ENCODE measurements around the gene FYB2. TPM values are rescaled to one million over a fixed set of nuclear protein-coding genes. Genes with fewer than 3 reads are reported as not detected.

Gene FYB2
- total RNA-seq, 2 experiments from 2014 or later = not detected

DNA sequence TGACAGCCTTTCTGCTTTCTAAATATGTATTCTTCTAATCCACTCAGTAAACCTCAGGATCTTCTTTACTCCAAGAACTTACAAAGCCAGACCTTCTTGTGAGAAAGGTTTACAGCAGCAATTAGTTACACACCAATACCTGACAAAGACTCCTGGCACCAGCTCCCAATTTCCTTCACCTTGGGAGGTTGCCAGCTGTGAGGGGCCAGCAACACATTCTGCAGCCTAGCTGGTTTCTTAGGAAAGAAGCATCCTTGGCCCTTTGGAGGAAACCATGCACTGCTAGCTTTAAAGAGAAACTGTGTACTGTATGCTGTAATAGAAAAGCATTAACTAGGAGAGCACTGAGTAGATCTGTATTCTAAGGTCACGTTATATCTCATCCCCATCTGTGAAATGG, 10.8 kb downstream of the FYB2 start:
- Mint-ChIP-seq H3K36me3 (no peaks in the 10 kb centered on the region), H3K4me3 (no peak overlapping the region), H3K9me3 (no peaks in the 10 kb centered on the region), H3K27me3 (peaks cover 11% of the 10 kb centered on the region), H3K4me1 (ENCODE audit: low read depth) (no peaks in the 10 kb centered on the region), H3K27ac (no peak overlapping the region)
- no peak for DNase-seq
- CTCF ChIA-PET = no interaction called here
- intact Hi-C loops (cut with micrococcal nuclease) = no loop called here
- POLR2A ChIA-PET = no interaction called here

DNA sequence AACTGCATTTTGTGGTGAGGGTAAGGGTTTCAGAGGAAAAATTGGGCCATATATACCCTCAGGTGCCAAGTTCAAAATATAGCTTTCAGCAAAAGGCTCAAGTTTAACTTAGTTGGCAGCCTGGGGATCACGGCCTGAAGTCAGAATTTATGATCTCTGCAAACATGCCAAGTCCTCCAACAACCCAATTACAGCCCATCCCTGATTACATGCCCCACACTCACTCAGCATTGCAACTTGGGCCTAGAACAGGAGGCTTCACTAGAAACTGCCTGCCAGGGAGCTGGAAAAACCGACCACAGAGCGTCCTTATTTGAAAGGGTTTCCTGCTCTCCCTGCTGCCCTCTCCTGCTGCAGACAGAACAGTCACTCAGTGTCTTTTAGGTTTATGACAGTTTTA, 12.4 kb downstream of the FYB2 start:
- CTCF ChIA-PET = no interaction called here

DNA sequence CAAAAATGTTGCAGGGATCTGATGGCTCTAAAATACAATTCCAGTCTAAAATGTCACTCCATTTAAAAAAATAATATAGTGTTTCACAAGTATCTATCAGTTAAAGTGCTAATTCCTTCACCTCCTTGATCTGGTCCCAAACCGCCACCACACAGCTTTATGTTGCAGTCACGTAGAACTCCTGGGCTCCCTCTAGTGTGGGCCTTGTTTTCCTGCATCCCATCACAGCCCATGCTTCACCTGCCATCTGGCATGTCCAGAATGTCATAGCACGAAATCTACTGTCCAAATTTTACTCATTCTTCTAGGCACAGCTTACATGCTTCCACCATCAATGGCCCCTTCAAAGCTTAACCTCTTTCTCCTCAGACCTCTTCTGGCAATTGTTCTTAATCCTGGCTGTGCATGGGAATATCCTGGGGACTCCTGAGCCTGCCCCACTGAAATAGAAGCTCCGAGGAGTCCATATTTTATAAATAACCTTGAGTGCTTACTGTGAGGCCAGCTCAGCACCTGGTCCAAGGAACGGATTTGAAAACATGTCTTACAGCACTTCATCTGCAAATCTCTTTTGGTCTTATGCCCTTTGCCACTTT, 15.5 kb downstream of the FYB2 start:
- POLR2A ChIA-PET = no interaction called here
- no peak overlapping the region for H3K4me3 Mint-ChIP-seq
- DNase-seq = peak; percentile 16
- CTCF ChIA-PET = interaction anchor here (1.0 to 1.2 kb wide), 3 partner anchors 17 to 81 kb away, joined by 3 to 4 read pairs (median 3); no protein-coding TSS in a partner anchor
- H3K36me3 Mint-ChIP-seq = no peaks in the 10 kb centered on the region
- H3K4me1 Mint-ChIP-seq (ENCODE audit: low read depth) = no peaks in the 10 kb centered on the region
- peaks cover 7% of the 10 kb centered on the region for H3K27me3 Mint-ChIP-seq
- no peak overlapping the region for H3K27ac Mint-ChIP-seq
- intact Hi-C loops (cut with micrococcal nuclease) = no loop called here
- no peaks in the 10 kb centered on the region for H3K9me3 Mint-ChIP-seq

More for the DNA sequence above, 12.4 kb downstream of the FYB2 start:
- Mint-ChIP-seq H3K4me1 (ENCODE audit: low read depth) (no peaks in the 10 kb centered on the region), H3K9me3 (no peaks in the 10 kb centered on the region), H3K36me3 (no peaks in the 10 kb centered on the region), H3K27me3 (peaks cover 8% of the 10 kb centered on the region), H3K27ac (no peak overlapping the region), H3K4me3 (no peak overlapping the region)
- intact Hi-C loops (cut with micrococcal nuclease) = no loop called here
- DNase-seq = no peak
- POLR2A ChIA-PET = no interaction called here

DNA sequence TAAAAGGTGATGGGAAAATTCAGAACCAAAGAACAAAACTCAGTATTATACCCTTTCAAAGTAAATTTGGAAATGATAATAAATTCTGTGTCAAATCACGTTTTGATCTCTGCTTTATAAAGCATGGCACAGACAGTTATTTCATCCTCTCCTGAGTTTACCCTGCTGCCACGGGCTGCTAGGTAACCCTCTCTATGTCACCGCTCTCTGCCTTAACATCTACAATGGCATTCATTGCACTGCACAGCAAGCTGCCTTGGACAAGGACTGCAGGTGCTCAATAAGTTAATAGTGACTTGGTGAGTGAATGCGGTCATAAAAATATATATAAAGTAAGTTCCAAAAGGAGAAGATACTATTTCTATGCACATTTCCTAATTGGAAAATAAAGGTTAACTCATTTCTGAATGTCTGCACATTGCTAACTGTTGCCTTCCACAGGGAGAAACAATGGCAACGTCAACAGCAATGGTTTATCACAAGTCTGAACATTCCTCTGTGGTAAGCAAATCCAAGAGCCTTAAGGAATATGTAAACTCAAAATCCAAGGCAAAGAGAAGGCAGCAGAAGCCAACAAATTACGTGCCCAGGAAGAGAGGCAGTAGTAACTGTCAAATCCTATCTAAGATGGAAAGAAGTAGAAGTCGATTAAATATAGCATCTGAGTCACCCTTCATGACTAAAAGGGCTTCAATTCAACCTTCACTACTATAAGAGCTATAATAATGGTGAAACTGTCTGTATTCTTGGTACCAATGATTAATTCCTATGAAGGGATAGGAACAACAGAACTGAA, 19.4 kb downstream of the FYB2 start:
- DNase-seq = no peak
- ChIA-PET POLR2A (no interaction called here), CTCF (no interaction called here)
- no peaks in the 10 kb centered on the region for H3K9me3 Mint-ChIP-seq
- H3K4me3 Mint-ChIP-seq = no peak overlapping the region
- H3K36me3 Mint-ChIP-seq = no peaks in the 10 kb centered on the region
- H3K27ac Mint-ChIP-seq = no peak overlapping the region
- intact Hi-C loops (cut with micrococcal nuclease) = no loop called here
- H3K27me3 Mint-ChIP-seq = peaks cover 9% of the 10 kb centered on the region
- H3K4me1 Mint-ChIP-seq (ENCODE audit: low read depth) = no peaks in the 10 kb centered on the region

DNA sequence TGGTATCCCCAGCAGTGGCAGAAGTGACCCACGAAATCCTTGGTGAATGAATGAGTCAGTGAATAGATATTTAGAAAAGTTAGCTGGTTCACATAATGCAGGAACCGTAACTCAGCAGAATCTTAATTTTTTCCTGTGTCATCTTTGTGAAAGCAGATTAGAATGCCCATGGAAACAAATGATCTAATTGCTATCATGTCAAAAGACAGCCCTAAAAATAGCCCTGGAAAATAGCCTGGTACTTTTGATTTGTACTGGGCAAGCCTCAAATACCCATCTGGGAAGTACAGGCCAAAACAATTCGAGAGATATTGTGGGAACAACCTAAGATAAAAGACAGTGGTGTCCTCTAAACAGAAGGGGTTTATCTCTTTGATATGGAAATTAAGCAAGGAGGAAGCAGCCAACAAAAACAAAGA, 21.1 kb downstream of the FYB2 start:
- H3K4me3 Mint-ChIP-seq = no peak overlapping the region
- POLR2A ChIA-PET = no interaction called here
- H3K27me3 Mint-ChIP-seq = peaks cover 8% of the 10 kb centered on the region
- no peak overlapping the region for H3K27ac Mint-ChIP-seq
- no peak for DNase-seq
- H3K4me1 Mint-ChIP-seq (ENCODE audit: low read depth) = no peaks in the 10 kb centered on the region
- no peaks in the 10 kb centered on the region for H3K36me3 Mint-ChIP-seq
- H3K9me3 Mint-ChIP-seq = no peaks in the 10 kb centered on the region
- CTCF ChIA-PET = no interaction called here
- intact Hi-C loops (cut with micrococcal nuclease) = no loop called here

DNA sequence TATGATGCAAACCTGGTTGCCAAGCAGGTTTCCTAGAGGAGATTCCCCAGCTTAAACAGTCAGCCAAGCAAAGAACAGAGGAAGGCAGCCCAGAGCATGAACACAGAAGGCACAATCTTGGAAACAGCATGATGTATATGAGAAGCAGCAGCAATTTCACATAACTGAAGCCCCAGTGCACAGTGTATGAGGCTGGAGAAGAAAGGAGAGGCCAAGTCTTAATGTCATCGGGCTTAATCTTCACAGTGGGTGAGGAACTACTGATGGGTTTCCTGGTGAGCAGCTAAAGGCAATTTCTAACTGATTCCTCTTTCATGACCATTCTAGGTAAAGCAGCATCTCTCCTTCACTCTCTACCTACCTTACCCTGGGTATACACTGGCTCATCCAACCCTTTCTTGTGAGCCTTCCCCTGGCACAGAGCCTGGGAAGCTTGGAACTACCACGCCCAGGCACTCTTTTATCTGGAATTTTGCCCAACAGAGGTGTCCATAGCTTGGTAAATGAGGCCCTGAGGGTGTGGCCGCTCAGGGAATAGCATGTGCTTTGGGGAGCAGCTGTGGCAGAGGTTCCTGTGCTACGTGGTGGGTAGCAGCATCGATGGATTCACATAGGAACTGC, 22.0 kb downstream of the FYB2 start:
- H3K4me3 Mint-ChIP-seq = no peak overlapping the region
- H3K4me1 Mint-ChIP-seq (ENCODE audit: low read depth) = no peaks in the 10 kb centered on the region
- peaks cover 8% of the 10 kb centered on the region for H3K27me3 Mint-ChIP-seq
- no peaks in the 10 kb centered on the region for H3K9me3 Mint-ChIP-seq
- DNase-seq = no peak
- no peaks in the 10 kb centered on the region for H3K36me3 Mint-ChIP-seq
- ChIA-PET CTCF (no interaction called here), POLR2A (no interaction called here)
- intact Hi-C loops (cut with micrococcal nuclease) = no loop called here
- no peak overlapping the region for H3K27ac Mint-ChIP-seq

DNA sequence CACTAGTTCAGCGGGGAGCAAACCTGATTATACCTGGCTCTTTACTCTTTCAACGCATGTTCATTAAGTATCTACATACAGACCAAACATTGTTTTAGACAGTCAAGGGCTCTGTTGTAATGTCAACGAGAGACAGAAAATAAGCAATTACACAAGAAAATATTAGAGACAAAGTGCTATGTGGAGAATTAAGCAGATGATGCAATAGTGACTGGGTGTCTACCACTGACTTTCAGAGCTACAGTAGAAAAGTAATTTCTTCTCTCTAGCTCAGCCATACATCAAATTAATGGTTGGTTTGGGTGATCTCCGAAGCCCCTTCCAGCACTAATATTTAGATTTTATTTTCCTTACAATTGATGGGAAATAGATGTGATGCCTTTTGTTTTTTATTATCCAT, 23.3 kb downstream of the FYB2 start:
- Mint-ChIP-seq H3K4me1 (ENCODE audit: low read depth) (no peaks in the 10 kb centered on the region), H3K36me3 (no peaks in the 10 kb centered on the region), H3K4me3 (no peak overlapping the region), H3K27me3 (peaks cover 8% of the 10 kb centered on the region), H3K27ac (no peak overlapping the region), H3K9me3 (no peaks in the 10 kb centered on the region)
- POLR2A ChIA-PET = no interaction called here
- intact Hi-C loops (cut with micrococcal nuclease) = no loop called here
- DNase-seq = no peak
- CTCF ChIA-PET = no interaction called here

DNA sequence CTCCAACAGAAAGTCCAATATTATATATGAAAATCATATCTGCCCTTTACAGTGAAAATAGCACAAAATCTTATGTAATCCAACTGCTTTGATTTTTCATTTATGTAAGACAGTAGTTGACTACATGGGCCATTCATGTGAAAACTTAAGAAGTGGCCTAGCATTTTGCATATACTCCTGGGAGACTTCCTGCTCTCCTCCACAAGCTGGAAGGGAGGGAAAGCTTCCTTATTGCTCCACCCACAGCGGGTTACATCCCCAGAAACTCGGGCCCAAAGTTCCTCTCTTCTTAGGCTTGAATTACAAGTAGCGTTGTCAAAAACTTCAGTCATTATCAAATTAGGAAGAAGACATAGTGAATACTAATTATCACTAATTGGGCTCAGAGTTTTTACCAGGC, 29.2 kb downstream of the FYB2 start:
- no peaks in the 10 kb centered on the region for H3K4me1 Mint-ChIP-seq (ENCODE audit: low read depth)
- DNase-seq = no peak
- H3K27ac Mint-ChIP-seq = no peak overlapping the region
- intact Hi-C loops (cut with micrococcal nuclease) = no loop called here
- ChIA-PET POLR2A (no interaction called here), CTCF (no interaction called here)
- no peaks in the 10 kb centered on the region for H3K9me3 Mint-ChIP-seq
- H3K27me3 Mint-ChIP-seq = peaks cover 11% of the 10 kb centered on the region
- no peaks in the 10 kb centered on the region for H3K36me3 Mint-ChIP-seq
- no peak overlapping the region for H3K4me3 Mint-ChIP-seq

DNA sequence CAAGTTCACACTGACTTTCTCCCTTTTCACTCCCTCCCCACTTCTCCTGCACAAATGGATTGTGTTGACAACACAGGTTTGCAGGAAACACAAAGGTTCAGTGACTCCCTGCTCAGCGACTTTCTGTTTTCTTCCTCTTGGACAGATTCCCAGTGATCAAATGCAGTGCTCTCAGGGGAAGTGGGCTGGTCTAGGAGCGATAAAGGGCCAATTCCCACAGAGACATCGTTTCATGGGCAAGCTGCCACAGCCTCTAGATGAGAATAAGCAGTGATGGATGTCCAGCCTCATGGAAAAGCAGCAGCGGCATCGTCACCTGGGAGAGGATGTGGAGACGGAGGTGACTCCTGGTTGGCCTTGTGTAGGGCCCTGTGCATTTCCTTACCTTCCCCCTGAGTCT, 30.6 kb downstream of the FYB2 start:
- POLR2A ChIA-PET = no interaction called here
- H3K9me3 Mint-ChIP-seq = no peaks in the 10 kb centered on the region
- H3K36me3 Mint-ChIP-seq = no peaks in the 10 kb centered on the region
- intact Hi-C loops (cut with micrococcal nuclease) = no loop called here
- no peak overlapping the region for H3K4me3 Mint-ChIP-seq
- no peak for DNase-seq
- no peak overlapping the region for H3K27ac Mint-ChIP-seq
- CTCF ChIA-PET = no interaction called here
- peaks cover 13% of the 10 kb centered on the region for H3K27me3 Mint-ChIP-seq
- no peaks in the 10 kb centered on the region for H3K4me1 Mint-ChIP-seq (ENCODE audit: low read depth)

DNA sequence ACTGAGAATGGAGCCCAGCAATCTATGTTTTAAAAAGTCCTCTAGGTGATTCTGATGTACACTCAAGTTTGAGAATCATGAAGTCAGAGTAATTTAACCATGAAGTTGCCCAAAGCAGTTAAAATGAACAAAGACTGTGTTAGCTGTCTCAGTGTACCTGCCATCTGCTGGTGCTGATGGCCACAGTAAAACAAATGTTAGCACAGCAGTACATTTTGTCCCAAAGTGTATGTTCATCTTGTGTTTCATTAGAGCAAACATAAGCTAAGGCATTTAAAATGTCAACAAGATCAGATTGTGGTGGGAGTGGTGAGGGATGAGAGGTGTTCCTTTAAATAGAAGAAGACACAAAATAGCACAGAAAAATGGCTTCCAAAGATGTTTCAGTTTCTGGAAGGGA, 31.1 kb downstream of the FYB2 start:
- intact Hi-C loops (cut with micrococcal nuclease) = no loop called here
- ChIA-PET CTCF (no interaction called here), POLR2A (no interaction called here)
- no peaks in the 10 kb centered on the region for H3K9me3 Mint-ChIP-seq
- DNase-seq = no peak
- H3K27me3 Mint-ChIP-seq = peaks cover 13% of the 10 kb centered on the region
- no peak overlapping the region for H3K27ac Mint-ChIP-seq
- no peaks in the 10 kb centered on the region for H3K4me1 Mint-ChIP-seq (ENCODE audit: low read depth)
- no peak overlapping the region for H3K4me3 Mint-ChIP-seq
- no peaks in the 10 kb centered on the region for H3K36me3 Mint-ChIP-seq

DNA sequence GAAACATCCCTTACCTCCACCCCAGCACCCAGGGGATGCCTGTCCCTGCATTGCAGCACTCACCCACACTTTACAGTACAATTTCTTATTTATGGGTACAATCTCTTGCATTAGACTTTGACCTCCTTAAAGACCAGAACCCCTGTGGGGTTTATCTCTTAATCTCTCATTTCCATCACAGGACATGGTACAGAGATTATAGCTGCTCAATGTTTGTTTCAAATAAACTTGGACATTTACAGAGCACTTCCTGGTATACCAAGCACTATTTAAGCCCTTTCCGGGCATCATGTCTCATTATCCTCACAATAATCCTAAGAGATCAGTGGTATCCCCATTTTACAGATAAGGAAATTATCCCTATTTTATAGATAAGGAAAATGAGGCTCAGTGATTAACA, 31.9 kb downstream of the FYB2 start:
- Mint-ChIP-seq H3K27ac (no peak overlapping the region), H3K4me3 (no peak overlapping the region), H3K4me1 (ENCODE audit: low read depth) (no peaks in the 10 kb centered on the region), H3K27me3 (peaks cover 13% of the 10 kb centered on the region), H3K9me3 (no peaks in the 10 kb centered on the region), H3K36me3 (no peaks in the 10 kb centered on the region)
- no peak for DNase-seq
- ChIA-PET POLR2A (no interaction called here), CTCF (no interaction called here)
- intact Hi-C loops (cut with micrococcal nuclease) = no loop called here

DNA sequence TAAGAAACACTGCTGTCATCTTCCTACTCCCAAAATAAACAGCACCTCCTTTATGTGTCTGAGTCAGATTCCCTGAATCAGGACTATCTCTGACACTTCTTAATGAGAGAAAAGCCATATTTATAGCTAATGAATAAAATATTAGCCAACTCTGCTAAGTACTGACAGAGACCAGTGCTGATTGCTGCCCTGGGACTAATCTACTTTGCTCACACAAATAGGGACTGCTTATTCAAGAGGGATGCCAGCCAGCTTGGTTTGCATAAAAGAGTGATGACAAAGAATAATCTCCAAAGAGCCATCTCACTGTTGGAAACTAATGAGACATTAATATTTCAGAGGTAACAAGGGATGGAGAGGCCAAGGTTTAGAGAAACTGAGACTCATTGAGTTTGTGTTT, 36.4 kb downstream of the FYB2 start:
- Mint-ChIP-seq H3K27ac (no peak overlapping the region), H3K4me1 (ENCODE audit: low read depth) (no peaks in the 10 kb centered on the region), H3K4me3 (no peak overlapping the region), H3K27me3 (peaks cover 8% of the 10 kb centered on the region), H3K9me3 (no peaks in the 10 kb centered on the region), H3K36me3 (no peaks in the 10 kb centered on the region)
- no peak for DNase-seq
- ChIA-PET CTCF (no interaction called here), POLR2A (no interaction called here)
- intact Hi-C loops (cut with micrococcal nuclease) = no loop called here

DNA sequence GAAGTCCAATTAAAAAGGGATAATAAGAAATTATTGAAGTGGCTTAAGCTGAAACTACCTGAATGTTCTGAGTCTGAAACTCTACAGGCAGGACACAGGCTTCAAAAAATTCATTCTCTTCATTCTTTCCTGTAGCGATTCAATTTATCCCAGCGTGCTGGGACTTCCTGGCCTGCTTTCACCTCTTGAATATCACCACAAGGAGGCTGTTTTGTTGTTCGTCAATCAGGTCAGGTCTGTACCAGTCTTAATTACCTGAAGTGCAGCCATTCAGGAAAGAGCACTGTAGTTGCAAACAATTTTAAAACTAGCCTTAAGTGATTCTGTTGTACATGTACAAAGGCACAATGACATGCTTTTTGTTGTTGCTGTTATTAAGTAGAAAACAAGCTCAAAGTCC, 38.4 kb downstream of the FYB2 start:
- no peak for DNase-seq
- Mint-ChIP-seq H3K36me3 (no peaks in the 10 kb centered on the region), H3K9me3 (no peaks in the 10 kb centered on the region), H3K27ac (no peak overlapping the region), H3K4me1 (ENCODE audit: low read depth) (no peaks in the 10 kb centered on the region), H3K27me3 (peaks cover 8% of the 10 kb centered on the region), H3K4me3 (no peak overlapping the region)
- POLR2A ChIA-PET = no interaction called here
- intact Hi-C loops (cut with micrococcal nuclease) = no loop called here
- CTCF ChIA-PET = no interaction called here
